Fibroblast of skin of left biceps (primary cell): ENCODE data around the gene BAD.

Experiments used
- DNase-seq, 2 experiments: peaks; one replicate each; pipeline ENCODE4 v3.0.0-alpha.2; 2013; ENCODE audit warnings: low read depth in 2 of 2

Gene BAD

DNA sequence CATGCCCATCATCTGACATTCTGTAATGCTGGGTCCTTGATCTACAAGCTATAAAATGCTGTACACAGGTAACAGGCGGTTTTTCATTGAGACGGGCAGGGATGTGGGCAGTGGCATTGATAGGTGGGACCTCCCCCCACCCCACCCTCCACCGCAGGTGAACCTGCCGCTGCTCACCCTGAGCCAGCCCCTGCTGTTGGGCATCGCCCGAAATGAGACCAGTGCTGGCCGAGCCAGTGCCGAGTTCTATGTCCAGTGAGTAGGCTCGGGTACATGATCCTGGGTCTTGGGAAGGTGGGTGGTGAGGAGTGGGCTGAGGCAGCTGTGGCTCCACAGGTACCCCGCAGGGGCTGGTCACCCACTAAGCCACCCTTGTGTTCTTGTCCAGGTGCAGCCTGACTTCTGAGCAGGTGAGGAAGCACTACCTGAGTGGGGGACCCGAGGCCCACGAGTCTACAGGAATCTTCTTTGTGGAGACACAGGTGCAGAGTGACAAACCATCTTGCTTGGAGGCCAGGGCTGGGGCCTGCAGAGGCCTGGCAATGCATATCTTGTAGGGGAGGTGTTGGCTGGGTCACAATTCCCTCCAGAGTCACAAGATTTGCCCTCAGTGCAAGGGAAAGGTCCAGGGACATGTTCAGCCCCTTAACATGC lies 55.2 kb downstream of the BAD start:
- no peak for DNase-seq

DNA sequence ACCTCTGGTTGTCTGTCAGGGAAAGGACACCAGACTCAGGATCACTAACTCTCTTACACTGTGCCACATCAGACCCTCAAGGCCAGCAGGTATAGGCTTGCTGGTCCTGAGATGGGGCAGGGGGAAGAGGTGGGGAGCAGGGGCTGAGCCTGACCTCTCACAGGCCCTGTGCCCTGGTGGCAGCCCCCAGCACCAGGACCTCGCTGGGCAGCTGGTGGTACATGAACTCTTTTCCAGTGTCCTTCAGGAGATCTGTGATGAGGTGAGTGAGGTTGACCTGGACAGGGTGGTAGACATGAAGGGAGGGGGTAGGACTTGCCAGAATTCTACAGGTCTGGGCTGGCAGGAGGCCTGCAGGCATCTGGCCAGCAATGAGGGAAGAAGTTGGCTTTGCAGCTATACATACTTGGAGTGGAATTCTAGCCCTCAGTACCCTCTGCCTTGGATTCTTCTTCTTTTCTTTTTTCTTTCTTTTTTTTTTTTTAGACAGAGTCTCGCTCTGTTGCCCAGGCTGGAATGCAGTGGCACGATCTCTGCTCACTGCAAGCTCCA lies 57.0 kb downstream of the BAD start:
- no peak for DNase-seq

DNA sequence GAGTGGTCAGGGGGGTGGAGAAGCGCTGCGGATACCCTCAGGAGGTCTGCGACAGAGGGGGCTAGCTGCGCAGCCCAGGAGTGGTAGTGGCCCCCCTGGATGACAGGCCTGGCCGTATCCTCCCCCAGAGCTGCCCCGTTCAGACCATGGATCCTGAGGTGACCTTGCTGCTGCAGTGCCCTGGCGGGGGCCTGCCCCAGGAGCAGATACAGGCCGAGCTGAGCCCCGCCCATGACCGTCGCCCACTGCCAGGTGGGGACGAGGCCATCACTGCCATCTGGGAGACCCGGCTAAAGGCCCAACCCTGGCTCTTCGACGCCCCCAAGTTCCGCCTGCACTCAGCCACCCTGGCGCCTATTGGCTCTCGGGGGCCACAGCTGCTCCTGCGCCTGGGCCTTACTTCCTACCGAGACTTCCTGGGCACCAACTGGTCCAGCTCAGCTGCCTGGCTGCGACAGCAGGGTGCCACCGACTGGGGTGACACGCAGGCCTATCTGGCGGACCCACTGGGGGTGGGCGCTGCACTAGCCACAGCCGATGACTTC lies 57.9 kb downstream of the BAD start:
- DNase-seq = no peak

DNA sequence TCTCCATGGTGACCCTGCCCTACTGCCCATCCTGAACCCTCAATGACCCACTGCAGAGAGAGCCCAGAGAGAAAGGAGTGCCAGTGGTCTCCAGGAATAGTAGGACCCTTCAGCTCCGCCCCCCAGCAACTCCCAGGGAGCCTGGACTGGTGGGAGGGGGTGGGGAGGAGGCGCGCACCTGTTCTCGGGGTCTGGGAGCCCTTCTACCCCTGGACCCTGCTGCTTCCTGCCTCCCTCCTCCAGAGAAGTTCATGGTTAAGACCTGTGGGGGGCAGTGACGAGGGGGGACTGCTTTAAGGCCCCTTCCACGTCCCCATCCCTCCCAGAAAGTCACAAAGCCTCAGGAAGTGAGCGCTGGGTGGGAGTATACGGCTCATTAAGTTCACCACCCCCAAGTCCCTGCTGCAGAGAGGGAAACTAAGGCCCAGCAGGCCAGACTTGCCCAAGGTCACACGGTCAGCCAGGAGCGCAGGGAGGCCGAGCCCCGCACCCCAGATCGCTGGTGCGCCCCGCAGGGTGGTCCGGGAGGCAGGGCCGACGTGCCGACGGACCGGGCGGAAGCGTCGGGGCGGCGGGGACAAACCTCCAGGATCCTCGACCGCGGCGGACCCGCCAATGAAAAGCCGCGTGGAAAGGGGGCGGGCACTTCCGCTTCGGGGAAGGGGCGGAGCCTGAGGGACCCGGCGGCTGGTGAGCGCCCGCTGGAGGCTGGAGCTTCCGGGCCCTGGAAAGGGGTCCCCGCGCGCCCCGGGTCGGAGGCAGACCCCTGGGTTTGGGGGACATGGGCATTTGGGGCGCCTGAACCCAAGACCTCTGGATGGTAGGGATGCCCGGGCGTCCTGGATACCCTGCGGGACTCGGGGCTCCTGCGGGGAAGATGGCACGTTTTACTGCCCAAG lies 58.6 kb downstream of the BAD start, which contains the start of the genes NUDT22 and TRPT1:
Gene NUDT22 (plus strand): TSS at position 667 of the 899 bp plus-strand sequence. CDS start 379 bp downstream, outside the sequence.
Gene TRPT1 (minus strand): TSS at position 579 of the 899 bp plus-strand sequence. CDS start 326 bp downstream, at position 253.
- peak in 1 of 2 experiments; percentile 54 for DNase-seq

DNA sequence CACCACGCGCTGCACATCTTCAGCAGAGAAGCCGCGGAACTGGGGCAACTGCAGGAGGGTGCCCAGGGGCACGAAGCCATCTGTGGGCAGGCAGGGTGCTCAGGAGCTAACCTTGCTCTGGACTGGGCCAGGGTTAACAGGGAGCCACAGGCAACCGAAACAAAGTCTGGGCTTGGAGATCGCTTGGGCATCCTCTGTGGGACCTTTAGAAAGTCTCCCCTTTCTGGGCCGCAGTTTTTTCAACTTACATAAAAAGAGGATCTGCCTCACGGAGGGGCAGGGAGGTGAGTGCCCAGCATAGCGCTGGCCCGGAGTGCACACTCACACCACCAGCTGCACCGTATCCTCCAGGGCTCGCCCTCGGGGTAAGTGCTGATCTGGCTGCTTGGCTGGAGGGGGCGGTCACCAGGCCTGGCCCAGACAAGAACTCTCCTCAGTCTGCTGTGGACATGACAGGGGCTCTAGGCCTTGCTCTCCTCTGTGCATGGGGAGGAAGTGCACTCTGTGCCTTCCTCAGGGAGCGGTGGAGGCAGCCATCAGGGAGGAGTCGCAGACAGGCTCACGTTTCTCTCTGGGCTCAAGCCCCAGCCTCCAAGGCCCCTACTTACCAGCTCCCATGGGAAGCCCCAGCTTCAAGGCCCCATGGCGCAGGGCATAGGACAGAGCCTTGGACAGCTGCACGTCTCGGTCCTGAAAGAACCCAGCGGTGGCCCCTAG lies 59.4 kb downstream of the BAD start:
- no peak for DNase-seq

DNA sequence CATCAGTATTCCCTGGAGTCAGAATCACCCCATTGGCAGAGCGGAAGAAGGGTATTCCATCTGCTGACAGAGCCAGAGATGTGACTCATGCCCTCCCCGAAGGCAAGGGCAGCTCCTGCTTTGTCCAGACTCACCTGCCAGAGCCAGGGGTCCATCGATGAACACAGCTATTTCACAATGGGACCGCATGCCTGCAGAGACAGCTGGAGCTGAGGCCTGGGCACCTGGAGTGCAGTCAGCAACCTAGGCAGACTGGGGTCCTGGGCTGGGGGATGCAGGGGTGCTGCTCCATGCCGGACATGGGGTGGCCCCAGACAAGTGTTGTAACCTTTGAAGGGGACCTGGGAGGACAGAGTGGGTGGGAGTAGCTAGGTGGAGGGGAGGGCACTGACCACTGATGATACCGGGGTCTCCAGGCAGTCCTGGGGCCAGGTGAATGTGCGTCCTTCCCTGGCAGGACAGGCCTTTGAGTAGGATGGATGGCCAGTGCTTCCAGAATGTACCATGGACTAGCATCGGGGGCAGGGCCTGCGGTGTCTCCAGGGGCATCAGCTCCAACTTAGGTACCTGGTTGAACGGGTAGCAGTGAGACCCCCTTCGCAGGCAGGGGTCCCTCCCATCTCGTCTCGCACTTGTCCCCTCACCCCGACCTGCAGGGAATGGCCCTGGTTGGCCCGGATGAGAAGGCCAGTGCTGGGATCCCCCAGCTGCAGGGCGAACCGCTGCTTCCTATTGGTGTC lies 60.1 kb downstream of the BAD start:
- no peak for DNase-seq

DNA sequence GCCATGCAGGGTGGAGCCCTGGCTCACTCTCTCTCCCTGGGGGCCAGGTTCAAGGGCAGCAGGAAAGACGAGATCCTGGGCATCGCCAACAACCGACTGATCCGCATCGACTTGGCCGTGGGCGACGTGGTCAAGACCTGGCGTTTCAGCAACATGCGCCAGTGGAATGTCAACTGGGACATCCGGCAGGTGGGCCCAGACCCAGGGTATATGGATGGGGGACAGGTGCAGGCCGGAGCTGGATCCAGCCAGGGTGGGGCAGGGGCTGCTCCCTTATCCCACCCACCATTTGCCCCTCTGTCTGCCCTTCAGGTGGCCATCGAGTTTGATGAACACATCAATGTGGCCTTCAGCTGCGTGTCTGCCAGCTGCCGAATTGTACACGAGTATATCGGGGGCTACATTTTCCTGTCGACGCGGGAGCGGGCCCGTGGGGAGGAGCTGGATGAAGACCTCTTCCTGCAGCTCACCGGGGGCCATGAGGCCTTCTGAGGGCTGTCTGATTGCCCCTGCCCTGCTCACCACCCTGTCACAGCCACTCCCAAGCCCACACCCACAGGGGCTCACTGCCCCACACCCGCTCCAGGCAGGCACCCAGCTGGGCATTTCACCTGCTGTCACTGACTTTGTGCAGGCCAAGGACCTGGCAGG lies 61.3 kb downstream of the BAD start:
- no peak for DNase-seq

DNA sequence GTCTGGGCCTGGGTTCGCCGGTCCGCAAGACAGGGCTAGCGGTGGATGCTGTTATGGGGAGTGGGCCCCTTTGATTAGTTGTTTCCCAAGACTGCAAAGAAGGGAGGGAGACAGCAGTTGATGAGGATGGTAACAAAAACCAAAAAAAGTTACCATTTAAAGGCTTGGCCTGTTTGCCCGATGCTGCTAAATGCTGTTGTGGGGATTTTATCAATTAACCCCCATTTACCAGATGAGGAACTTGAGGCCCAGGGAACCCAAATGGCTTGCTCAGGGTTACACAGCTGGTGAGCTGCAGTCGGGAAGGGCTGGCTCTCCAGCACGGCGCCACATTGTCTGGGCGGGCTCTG lies 61.8 kb downstream of the BAD start:
- no peak for DNase-seq

DNA sequence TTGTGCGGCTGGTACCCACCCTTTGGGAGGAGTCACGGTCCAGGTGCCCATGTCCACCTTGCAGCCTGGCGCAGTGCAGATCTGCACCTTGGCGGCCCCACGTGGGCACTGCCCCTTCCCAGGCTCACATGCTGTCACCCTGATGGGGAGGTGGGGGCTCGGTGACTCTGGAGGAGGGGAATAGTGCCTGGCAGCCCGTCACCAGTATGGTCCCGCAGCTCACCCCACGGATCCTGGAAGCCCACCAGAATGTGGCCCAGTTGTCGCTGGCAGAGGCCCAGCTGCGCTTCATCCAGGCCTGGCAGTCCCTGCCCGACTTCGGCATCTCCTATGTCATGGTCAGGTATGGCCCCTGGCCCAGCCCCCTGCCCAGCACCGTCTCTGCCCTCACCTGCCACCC lies 63.7 kb downstream of the BAD start:
- no peak for DNase-seq

DNA sequence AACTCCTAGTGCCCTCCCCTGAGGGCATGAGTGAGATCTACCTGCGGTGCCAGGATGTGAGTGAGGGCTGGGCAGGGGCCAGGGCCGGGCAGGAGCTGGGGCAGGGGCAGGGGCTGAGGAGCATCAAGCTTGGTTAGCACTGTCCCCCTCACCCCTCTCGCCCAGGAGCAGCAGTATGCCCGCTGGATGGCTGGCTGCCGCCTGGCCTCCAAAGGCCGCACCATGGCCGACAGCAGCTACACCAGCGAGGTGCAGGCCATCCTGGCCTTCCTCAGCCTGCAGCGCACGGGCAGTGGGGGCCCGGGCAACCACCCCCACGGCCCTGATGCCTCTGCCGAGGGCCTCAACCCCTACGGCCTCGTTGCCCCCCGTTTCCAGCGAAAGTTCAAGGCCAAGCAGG lies 64.2 kb downstream of the BAD start:
- no peak for DNase-seq
